Hepatocyte (in vitro differentiated cells): ENCODE results near the gene CCL4. TPM values are rescaled to one million over a fixed set of nuclear protein-coding genes. Genes with fewer than 3 reads are reported as not detected.

ENCODE experiments used
- DNase-seq: peaks from one replicate; pipeline ENCODE4 v3.0.0-alpha.2; 2016; ENCODE audit warnings: low spot score
- H2AFZ ChIP-seq: fragments of 200-600 bp; sonication (generic); 2 replicates; pipeline ENCODE4 v1.6.0; 2016; ENCODE audit warnings: antibody characterized with exemption, mild to moderate bottlenecking
- H3K27ac ChIP-seq: fragments of 200-600 bp; sonication (generic); 2 replicates; pipeline ENCODE4 v1.5.1; 2016; ENCODE audit warnings: mild to moderate bottlenecking
- H3K27me3 ChIP-seq: fragments of 200-600 bp; sonication (generic); 2 replicates; pipeline ENCODE4 v1.6.1; 2016
- H3K36me3 ChIP-seq: fragments of 200-600 bp; sonication (generic); replicated peaks from 2 replicates; pipeline ENCODE4 v1.5.1; 2016; ENCODE audit warnings: low read depth; ENCODE audit not compliant: insufficient read depth
- H3K4me1 ChIP-seq: fragments of 200-600 bp; sonication (generic); 2 replicates; pipeline ENCODE4 v1.5.1; 2016; ENCODE audit warnings: mild to moderate bottlenecking, moderate library complexity; ENCODE audit not compliant: insufficient read depth
- H3K4me2 ChIP-seq: fragments of 200-600 bp; sonication (generic); 2 replicates; pipeline ENCODE4 v1.6.0; 2016
- H3K4me3 ChIP-seq: fragments of 200-600 bp; sonication (generic); 2 replicates; pipeline ENCODE4 v1.5.1; 2016; ENCODE audit warnings: mild to moderate bottlenecking
- H3K79me2 ChIP-seq: fragments of 200-600 bp; sonication (generic); 2 replicates; pipeline ENCODE4 v1.6.0; 2017; ENCODE audit warnings: mild to moderate bottlenecking
- H3K9me2 ChIP-seq: fragments of 200-600 bp; sonication (generic); replicated peaks from 2 replicates; pipeline ENCODE4 v1.6.0; 2017; ENCODE audit warnings: mild to moderate bottlenecking; ENCODE audit not compliant: insufficient read depth
- H3K9me3 ChIP-seq: fragments of 200-600 bp; sonication (generic); 2 replicates; pipeline ENCODE4 v1.5.1; 2016; ENCODE audit warnings: low read depth, mild to moderate bottlenecking
- H4K20me1 ChIP-seq: fragments of 200-600 bp; sonication (generic); 2 replicates; pipeline ENCODE4 v1.6.0; 2016; ENCODE audit warnings: mild to moderate bottlenecking; ENCODE audit not compliant: insufficient read depth, poor library complexity, severe bottlenecking
- CTCF ChIP-seq: fragments of 200-600 bp; sonication (generic); IDR thresholded peaks from 2 replicates; pipeline ENCODE4 v1.5.1; 2016; ENCODE audit warnings: antibody characterized with exemption, mild to moderate bottlenecking; ENCODE audit not compliant: poor library complexity
- EZH2 ChIP-seq: fragments of 200-600 bp; sonication (generic); IDR thresholded peaks from 2 replicates; pipeline ENCODE4 v1.6.1; 2016; ENCODE audit warnings: antibody characterized with exemption, mild to moderate bottlenecking, borderline replicate concordance
- EZH2phosphoT487 ChIP-seq: fragments of 200-600 bp; sonication (generic); IDR thresholded peaks from one replicate; pipeline ENCODE4 v1.6.1; 2018; ENCODE audit warnings: antibody characterized with exemption, mild to moderate bottlenecking, low read depth, moderate library complexity; ENCODE audit not compliant: unreplicated experiment, severe bottlenecking
- WGBS: methylation state at CpG from one replicate; pipeline ENCODE4 v1.1.6; 2016; ENCODE audit warnings: low lambda C conversion rate; ENCODE audit errors: missing lambda C conversion rate; 5-methylcytosine and 5-hydroxymethylcytosine counted together
- polyA plus RNA-seq: library from polyadenylated mRNA; unstranded; fragments of >200 nt; fragmentation: Nextera tagmentation; extraction: Ambion mirVana; gene quantifications from 2 replicates; pipeline ENCODE4 v1.2.1, GENCODE V29; 2016
- total RNA-seq: library from RNA; depleted of rRNA; stranded (reverse); fragments of >200 nt; gene quantifications from 2 replicates; pipeline ENCODE4 v1.2.3, GENCODE V29; 2014

The CCL4 gene
- total and polyA plus RNA-seq, 2 experiments from 2014 or later, result 5.8 to 21.1 TPM

GRCh38 chr17:36123431-36123830 lies 19.8 kb downstream of the CCL4 start:
- Histone ChIP-seq H3K4me1 (no peaks in the 10 kb centered on the region), H2AFZ (no peak overlapping the region), H3K4me2 (no peak overlapping the region), H3K27ac (no peak overlapping the region), H3K79me2 (no peaks in the 10 kb centered on the region), H4K20me1 (no peaks in the 10 kb centered on the region), H3K27me3 (no peaks in the 10 kb centered on the region), H3K9me3 (no peaks in the 10 kb centered on the region), H3K4me3 (no peak overlapping the region), H3K36me3 (no peaks in the 10 kb centered on the region), H3K9me2 (no peaks in the 10 kb centered on the region)
- WGBS, result 67% methylated on average over 2 of the region's 2 CpGs
- no peak for TF ChIP-seq EZH2
- TF ChIP-seq CTCF, result no peak
- no peak for TF ChIP-seq EZH2phosphoT487
- DNase-seq, result no peak

GRCh38 chr17:36124879-36125824 lies 21.5 kb downstream of the CCL4 start:
- Histone ChIP-seq H3K36me3 (no peaks in the 10 kb centered on the region), H3K27me3 (no peaks in the 10 kb centered on the region), H3K4me1 (peaks cover 3% of the 10 kb centered on the region), H2AFZ (no peak overlapping the region), H3K4me2 (no peak overlapping the region), H4K20me1 (no peaks in the 10 kb centered on the region), H3K27ac (no peak overlapping the region), H3K79me2 (no peaks in the 10 kb centered on the region), H3K9me2 (no peaks in the 10 kb centered on the region), H3K4me3 (no peak overlapping the region), H3K9me3 (no peaks in the 10 kb centered on the region)
- 72% methylated on average over 9 of the region's 9 CpGs for WGBS
- peak; percentile 65 for DNase-seq
- TF ChIP-seq EZH2, result no peak
- TF ChIP-seq CTCF, result peak; percentile 42

GRCh38 chr17:36127199-36127893 lies 23.7 kb downstream of the CCL4 start:
- no peaks in the 10 kb centered on the region for H3K9me2 ChIP-seq
- no peak overlapping the region for H3K4me2 ChIP-seq
- H2AFZ ChIP-seq, result no peak overlapping the region
- no peaks in the 10 kb centered on the region for H3K27me3 ChIP-seq
- TF ChIP-seq EZH2, result no peak
- no peak for TF ChIP-seq CTCF
- no peak for TF ChIP-seq EZH2phosphoT487
- H3K4me1 ChIP-seq, result peaks cover 3% of the 10 kb centered on the region
- no peak for DNase-seq
- no peaks in the 10 kb centered on the region for H3K9me3 ChIP-seq
- WGBS, result 85% methylated on average over 7 of the region's 7 CpGs
- H3K79me2 ChIP-seq, result no peaks in the 10 kb centered on the region
- no peaks in the 10 kb centered on the region for H4K20me1 ChIP-seq
- H3K4me3 ChIP-seq, result no peak overlapping the region
- H3K27ac ChIP-seq, result no peak overlapping the region
- H3K36me3 ChIP-seq, result no peaks in the 10 kb centered on the region
